ENCODE data around the gene OR9Q2.
"Not testable (repeated sequence)": the region's sequence is repeated elsewhere in the genome, so short reads cannot be mapped to it uniquely, and the experiment has no call there.

Gene OR9Q2

GRCh38 chr11:58188770-58189169 lies at the start of gene OR9Q2:
OR9Q2 (plus strand) TSS chr11:58189070; CDS start chr11:58190491, 1,421 bp downstream.
- DNase-seq, result no peak

DNA sequence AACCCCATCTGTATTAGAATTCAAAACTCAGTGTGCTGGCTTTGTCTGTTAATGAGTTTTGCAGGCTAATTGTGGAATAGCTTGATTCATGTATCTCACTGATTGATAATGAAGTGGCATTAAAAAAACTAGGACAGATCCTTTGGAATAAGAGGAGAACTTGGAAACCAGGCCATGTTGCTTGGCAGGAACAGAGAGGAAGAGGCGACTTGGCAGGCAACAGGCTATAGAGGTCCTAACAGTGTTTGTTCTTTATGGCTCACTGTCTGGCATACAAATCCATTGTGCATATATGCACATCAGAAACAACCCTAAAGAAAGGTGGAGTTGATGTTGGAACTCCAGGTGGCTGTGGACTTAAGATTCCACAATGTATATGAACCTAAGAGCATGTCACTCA lies 46.1 kb upstream of the OR9Q2 start:
- no peak for DNase-seq

DNA sequence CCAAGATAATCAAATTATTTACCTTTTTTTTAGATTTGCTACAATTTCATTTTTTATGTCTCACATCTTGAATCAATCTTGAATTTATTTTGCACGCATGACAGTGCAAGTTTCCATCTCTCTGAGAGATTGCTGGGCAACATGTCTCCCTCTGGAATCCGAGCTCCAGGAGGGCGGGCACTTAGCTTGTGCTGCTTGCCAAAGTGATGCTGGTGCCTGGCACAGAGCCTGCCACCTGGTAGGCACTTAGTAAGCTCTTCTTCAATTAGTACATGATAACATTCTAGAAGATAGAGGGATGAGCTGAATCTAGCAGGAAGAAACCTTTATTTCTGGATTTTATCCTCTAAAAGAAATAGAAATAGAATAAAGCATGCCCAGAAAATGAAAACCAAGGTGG lies 36.1 kb upstream of the OR9Q2 start:
- DNase-seq, result no peak

DNA sequence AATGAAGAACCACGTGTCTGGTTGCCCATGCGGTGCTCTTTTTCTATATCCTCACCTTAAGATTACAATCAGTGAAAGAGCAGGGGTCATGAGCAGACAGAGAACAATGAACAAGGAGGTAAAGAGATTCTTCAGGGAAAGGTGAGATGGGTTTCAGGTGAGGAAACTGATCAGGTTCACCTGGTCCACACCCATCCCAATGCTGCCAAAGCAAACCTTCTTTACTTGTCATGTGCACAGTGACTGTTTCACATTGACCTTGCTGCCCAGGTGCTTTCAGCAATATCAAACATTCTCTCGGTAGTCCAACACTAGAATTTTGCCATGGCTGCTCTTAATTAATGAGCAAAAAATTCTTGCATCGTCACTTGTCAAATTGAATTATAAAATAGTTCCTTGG lies 24.5 kb upstream of the OR9Q2 start:
- DNase-seq, result no peak

DNA sequence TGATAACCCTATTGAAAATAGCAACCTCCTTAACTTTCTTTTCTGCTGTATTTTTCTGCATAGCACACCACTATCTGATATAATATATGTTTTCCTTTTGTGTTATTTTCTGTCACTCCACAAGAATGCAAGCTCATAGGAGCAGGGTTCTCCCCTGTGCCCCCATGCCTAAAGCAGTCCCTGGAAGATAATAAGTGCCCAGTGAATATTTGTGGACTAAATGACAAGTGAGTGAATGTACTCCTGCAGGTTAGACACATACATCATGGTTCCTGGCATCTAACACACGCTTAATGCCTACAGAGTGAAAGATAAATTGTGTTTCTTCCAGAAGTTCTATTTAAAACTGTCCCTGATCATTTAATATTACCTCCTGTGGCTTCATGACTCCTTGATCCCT lies 23.9 kb upstream of the OR9Q2 start:
- no peak for DNase-seq

DNA sequence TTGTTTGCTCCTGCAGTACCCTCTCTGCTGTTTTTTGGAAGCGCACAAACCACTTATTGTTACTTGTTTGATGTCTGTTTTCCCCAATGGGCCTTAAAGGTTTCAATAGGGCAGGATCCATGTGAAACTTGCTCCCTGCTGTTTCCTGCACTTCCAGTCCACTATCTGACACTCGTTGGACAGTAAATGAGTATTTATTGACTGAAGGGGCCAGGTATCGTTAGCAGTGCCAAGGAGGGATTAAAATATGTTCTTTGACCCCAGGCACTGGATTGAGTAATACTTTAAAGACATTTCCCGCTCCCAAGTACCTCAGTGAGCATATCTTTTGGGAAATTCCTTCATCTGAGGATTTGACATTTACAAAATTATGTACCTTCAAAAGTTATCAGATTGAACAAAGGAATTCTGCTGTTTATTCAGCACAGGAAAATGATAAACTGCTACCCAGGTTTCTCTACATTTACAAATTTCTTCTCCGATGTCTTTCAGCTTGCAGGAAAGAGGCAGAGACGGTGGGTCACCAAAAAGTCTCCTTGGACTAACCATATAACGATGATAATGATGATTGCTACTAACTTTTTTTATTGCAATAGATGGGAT lies 23.3 kb upstream of the OR9Q2 start:
- DNase-seq, result no peak

DNA sequence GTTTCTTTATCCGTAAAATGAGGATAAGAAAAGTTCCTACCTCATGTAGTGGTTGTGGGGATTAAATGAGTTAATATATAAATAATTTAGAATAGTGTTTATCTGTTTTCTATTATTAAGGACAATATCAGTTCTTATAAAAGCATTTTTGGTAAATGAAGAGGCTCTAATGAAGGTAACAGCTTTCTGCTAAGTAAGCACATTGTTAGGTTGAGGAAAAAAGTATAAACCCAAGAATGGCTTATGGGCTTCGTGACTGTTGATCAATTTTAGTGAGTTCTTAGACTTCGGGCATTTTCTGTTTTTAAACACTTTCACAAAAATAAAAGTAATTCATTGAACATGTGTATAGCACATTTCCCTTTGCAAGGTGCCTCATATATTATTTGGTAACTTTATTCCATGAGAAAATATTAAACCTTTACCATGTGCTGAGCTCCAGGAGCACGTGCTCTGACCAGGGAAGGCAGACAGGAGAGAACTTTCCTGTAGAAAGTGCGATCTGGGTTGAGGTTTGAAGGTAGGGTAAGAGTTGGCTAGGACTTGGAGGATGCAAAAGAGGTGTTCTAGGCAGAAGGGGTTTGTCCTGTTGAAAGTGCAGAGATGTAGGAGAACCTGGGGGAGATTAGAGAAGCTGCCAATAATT lies 11.3 kb upstream of the OR9Q2 start:
- DNase-seq, result no peak

DNA sequence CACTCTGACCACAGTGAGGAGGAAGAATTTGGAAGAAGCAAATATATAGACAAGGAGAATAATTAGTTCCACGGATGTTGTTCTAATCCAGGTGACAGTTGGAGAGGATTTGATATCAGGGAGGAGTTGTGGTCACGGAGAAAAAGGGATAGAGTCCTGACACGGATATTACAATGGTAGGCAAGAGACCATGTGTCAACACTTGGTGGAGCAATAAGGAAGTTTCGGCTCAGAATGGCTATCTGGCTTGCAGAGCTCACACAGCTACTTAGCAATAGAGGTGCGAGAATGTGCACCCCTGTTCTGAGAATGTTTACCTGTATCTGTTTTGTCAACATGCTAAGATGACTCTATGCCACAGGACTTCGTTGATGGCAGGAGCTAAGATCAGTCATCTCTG lies 10.4 kb upstream of the OR9Q2 start:
- no peak for DNase-seq

DNA sequence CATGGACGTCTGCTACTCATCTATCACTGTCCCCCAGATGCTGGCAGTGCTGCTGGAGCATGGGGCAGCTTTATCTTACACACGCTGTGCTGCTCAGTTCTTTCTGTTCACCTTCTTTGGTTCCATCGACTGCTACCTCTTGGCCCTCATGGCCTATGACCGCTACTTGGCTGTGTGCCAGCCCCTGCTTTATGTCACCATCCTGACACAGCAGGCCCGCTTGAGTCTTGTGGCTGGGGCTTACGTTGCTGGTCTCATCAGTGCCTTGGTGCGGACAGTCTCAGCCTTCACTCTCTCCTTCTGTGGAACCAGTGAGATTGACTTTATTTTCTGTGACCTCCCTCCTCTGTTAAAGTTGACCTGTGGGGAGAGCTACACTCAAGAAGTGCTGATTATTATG lies 9.2 kb upstream of the OR9Q2 start:
- no peak for DNase-seq

DNA sequence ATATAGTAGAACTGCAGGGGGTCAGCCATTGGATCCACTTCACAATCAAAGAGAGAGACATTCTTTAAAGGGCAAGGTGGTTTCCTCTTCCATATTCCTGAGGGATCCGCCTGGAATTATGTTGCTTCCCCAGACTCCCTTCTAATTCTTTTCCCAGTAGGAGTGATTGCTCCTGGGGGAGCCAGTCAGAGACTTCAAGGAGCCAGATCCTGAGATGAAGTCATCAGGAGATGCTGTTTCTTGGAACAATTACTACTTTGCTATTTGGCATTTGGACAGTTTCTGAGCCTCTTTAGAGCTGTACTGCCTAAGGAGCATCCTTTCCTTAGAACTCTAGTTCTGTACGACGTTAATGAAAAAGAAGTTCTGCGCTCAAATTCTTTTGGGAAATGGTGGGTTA lies 1.9 kb upstream of the OR9Q2 start:
- no peak for DNase-seq

DNA sequence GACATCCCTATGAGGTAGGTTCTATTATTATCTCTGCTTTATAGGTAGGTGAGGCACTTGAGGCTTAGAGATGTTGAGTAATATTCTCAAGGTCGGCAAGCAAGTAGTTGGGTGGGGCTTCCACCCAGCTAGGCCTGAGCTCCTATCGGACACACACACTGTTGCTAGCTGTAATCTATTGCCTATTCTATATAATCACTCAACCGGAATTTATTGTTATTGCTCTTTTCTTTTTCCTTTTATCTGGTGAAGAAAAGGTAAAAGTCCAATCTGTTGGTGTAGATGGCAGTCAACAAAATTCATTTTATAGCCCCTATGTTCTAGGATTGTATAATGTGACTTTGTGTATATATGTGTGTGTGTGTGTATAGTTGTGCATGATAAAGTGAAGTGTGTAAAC lies 3.4 kb downstream of the OR9Q2 start:
- no peak for DNase-seq

- no peak for DNase-seq
These were observed 4.5 kb downstream of the OR9Q2 start for GRCh38 chr11:58193391-58193790.

DNA sequence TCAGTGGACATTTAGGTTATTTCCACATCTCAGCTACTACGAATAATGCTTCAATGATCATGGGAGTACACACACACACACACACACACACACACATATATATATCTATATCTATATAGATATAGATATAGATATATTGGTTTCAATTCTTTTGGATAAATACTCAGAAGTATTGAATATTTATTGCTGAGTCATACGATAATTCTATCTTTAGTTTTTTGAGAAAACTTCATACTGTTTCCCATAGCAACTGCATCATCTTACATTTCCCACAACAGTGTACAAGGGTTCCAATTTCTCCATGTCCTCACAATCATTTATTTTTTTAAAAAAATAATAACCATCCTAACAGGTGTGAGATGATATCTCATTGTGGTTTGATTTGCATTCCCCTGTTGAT lies 7.1 kb downstream of the OR9Q2 start:
- no peak for DNase-seq

DNA sequence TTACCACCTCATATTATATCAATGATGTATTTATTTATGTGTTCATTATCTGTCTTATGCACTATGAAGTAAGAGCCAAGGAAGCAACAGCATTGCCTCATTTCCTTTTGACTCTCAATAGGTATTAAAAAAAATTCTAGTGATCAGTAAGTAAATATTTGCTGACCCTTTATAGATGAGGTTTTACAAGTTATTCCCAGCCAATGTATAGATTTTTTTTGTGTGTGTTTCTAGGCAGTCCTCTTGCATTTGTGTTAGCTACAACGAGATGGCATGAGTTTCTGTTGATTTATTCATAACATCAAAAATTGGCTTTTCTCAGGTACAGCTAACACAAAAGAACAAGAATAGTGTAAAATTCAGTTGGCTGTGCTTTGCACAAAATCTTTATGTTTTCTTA lies 10.4 kb downstream of the OR9Q2 start:
- DNase-seq, result no peak

- no peak for DNase-seq
These were observed 15.2 kb downstream of the OR9Q2 start, which contains the start of gene OR1S2 for GRCh38 chr11:58204042-58204441. OR1S2 (minus strand) TSS chr11:58204142; CDS start chr11:58204142, 0 bp downstream.

DNA sequence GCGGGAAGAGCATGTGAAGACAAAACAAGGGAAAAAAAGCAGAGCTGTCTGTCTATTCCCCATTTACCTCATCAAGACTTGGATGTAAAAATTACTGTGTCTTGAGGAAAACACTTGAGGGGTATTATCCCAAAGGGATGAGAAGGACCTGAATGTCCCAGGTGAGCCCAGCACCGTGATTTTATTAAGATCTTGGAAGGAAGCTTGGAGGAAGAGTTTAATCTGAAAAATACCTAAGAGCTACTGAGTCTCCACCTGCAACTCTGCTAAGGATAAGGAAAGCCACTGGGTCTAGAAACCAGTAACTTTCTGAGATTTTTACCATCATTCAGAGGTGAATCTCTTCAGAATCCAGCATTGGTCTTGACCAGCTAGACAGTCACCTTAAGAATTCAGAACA lies 23.6 kb downstream of the OR9Q2 start, which contains the start of gene OR1S1:
Gene OR1S1, plus strand, starts transcription at position 301 of the 400 bp plus-strand sequence.
- DNase-seq, result not testable (repeated sequence)

DNA sequence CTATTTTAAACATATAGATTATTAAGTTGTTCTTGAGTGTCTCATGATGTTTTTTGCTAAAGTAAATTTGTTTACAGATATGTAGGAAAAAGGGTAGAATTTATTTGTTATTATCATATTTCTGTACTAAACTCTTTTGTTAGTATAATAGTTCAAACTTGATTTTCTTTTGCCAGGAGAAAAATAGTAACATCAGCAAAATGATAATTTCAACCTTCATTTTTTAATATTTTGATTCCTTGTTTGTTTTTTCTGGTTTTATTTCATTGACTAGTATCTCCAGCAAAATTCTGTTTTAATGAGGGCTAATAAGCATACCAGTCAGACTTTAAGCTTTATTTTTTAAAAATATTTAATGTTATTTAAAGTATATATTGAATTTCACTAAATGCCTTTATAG lies 27.6 kb downstream of the OR9Q2 start:
- no peak for DNase-seq

DNA sequence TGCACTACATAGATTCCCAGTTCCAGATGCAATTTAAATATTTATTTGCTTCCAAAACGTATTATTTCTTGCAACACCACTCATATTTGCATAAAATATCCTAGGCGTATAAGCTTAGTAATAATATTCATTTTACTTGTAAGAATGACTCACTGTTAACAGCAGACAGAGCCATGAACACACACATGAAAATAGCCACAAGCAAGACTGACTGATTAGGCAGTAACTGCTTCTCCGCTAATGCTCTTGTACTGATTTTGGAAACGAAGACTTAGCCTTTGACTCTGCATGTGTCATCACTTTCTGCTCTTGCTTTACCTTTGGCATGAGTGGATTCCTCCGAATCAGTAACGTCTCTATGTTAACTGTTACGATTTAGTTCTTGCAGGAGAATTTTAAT lies 33.9 kb downstream of the OR9Q2 start:
- DNase-seq, result peak; percentile 89

DNA sequence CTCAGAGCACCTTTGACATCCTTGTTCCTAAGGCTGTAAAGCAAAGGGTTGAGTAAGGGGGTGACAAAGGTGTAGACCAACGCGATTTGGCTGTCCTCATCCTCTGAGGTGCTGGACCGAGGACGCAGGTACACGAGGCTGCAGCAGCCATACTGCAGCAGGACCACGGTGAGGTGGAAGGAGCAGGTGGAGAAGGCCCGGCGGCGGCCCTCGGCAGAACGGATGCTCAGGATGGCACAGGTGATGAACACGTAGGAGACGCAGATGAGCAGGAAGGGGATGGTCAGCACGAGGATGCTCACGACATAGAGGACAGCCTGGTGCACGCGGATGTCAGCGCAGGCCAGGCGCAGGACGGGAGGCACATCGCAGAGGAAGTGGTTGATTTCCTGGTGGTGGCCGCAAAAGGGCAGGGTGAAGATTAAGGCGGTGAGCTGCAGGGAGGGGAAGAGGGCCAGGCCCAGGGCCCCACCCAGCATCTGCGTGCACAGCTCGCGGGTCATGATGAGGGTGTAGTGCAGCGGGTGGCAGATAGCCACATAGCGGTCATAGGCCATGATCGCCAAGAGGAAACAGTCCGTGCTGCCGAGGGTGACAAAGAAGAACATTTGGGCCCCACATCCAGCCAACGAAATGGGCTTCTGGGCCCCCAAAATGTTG lies 39.2 kb downstream of the OR9Q2 start:
- no peak for DNase-seq

All from NCI-H526 treated with DMSO at 0.1 percent for 48 hours (cell line).